NCI-H1105 treated with DMSO at 0.1 percent for 48 hours (cell line): Measurements from ENCODE around the gene C10orf67.
"Not testable (repeated sequence)": the region's sequence is repeated elsewhere in the genome, so short reads cannot be mapped to it uniquely, and the experiment has no call there.

Experiments used
- DNase-seq: peaks from one replicate; lab custom pipeline; 2025; lab: John Stamatoyannopoulos, UW

The C10orf67 gene

DNA sequence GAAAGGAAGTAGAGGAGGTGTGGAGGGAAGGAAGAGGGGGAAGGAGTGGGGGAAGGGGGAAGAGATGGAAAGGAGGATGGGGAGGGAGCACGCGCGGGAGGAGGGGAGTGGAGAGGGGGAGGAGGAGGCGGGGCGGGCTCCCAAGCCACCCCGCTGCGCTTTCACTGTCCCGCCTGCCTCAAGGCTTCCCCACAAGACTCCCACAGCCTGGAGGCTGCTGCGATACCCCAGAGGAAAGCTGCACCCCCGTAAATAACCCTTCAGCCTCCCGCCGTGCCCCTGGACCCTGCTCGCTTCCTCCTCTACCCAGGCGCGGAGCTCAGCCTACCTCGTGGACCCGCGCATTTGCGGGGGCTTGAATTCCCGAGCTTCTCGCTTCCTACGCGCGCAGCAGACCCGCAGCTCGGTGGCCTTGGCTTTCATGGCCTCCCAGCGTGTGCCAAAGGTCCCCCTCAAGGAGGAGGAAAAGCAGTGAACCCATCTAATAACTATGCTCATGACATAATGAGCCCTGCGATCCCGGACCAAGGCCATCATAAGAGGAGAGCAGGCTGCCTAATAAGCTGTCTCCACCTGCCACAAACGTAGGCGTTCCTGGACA lies at the start of gene C10orf67:
Gene C10orf67, minus strand, starts transcription at position 557 of the 601 bp plus-strand sequence. Its CDS starts 23 bp downstream, at position 534.
- DNase-seq: peak; percentile 26

DNA sequence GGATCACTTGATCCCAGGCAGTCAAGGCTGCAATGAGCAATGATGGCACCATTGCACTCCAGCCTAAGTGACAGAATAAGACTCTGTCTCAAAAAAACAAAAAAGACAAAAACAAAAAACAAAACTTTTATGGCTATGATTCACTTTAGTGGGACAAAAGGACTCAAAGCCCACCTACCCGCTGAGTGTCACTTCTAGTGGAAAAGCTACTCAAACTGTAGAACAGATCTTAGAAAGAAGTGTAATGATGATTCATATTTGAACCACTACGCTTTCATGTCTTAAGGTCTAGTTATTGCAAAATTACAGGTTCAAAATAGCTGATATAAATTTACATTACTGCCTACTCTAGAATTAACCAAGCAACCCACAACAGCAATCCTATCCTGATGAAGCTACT lies 47.2 kb upstream of the C10orf67 start:
- DNase-seq: no peak

DNA sequence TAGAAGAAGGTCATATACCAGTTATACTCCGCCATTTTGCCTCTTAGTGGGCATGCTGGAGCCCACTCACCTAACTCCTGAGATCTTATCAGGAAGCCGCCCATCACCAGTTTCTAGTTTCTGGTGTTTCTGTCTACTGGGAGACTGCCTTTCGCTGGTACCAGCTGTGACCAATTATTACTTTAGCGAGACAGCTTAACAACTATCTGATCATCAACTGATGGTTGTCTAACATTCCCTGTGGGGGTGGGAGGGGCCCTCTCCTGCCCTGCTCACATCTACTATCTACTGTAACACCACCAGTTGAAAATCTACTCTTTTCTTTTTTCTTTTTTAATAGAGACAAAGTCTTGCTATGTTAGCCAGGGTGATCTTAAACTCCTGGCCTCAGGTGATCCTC lies 46.2 kb upstream of the C10orf67 start:
- DNase-seq: no peak

DNA sequence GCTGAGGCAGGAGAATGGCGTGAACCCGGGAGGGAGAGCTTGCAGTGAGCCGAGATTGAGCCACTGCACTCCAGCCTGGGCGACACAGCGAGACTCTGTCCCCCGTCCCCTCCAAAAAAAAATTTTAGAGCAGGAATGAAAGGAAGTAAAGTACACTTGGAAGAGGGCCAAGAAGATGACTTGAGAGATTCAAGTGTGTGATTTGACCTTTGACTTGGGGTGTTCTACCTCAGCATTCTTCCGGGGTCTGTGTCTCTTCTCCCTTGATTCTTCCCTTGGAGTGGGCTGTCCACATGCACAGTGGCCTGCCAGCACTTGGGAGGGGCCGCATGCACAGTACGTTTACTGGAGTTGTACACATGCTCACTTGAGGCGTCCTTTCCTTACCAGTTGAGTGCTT lies 45.8 kb upstream of the C10orf67 start:
- not testable (repeated sequence) for DNase-seq

DNA sequence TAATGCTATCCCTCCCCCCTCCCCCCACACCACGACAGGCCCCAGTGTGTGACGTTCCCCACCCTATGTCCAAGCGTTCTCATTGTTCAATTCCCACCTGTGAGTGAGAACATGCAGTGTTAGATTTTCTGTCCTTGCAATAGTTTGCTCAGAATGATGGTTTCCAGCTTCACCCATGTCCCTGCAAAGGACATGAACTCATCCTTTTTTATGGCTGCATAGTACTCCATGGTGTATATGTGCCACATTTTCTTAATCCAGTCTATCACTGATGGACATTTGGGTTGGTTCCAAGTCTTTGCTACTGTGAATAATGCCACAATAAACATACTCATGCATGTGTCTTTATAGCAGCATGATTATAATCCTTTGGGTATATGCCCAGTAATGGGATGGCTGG lies 42.9 kb upstream of the C10orf67 start:
- not testable (repeated sequence) for DNase-seq

DNA sequence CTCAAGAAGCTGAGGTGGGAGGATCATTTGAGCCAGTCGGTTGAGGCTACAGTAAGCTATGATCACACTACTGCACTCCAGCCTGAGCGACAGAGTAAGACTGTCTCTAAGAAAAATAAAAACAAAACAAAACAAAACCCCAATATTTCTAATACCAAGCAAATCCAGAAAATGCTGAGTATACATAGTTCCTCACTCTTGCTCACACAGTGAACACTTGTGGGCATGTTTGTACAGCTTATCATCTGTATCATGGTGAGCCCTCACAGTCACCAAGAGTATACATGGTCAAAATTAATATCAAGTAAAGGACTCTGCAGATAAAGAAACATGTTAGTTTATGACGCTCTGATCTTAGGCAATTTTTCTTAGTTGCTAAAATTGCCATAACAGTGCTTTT lies 41.5 kb upstream of the C10orf67 start:
- no peak for DNase-seq

DNA sequence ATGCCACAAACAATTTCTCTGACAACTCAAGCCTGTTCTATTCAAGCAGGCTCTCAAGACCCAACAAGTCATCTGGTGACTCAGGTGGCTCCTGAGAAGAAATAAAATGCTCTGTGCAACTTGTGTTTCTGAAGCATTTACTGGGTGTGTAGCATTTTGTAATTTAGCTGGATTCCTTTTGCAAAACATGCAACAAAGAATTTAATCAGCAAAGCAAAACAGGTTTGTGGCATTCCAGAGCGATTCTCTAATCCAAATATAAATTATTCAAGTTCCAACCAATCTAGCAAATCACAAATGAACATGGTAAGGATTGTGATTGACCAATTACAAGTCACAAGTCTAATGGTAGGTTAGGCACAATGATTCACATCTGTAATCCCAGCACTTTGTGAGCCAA lies 39.8 kb upstream of the C10orf67 start:
- DNase-seq: no peak

DNA sequence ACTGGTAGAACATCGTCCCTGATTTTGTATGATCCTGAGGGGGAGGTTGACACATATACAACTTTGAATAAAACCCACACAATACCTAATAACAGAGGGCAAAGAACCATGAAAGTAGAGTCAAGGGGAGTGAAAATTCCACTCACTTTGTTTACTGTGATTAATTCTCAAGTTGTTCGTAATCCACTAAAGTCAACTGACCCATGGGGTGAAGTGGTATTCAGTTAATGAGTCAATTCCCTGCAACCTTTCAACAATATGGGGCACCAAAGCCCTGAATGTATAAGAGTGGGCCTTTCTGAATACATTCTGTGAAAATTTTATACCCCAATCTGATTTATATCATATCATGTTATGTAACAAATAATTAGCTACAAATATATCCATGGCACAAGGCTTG lies 39.0 kb upstream of the C10orf67 start:
- DNase-seq: no peak

DNA sequence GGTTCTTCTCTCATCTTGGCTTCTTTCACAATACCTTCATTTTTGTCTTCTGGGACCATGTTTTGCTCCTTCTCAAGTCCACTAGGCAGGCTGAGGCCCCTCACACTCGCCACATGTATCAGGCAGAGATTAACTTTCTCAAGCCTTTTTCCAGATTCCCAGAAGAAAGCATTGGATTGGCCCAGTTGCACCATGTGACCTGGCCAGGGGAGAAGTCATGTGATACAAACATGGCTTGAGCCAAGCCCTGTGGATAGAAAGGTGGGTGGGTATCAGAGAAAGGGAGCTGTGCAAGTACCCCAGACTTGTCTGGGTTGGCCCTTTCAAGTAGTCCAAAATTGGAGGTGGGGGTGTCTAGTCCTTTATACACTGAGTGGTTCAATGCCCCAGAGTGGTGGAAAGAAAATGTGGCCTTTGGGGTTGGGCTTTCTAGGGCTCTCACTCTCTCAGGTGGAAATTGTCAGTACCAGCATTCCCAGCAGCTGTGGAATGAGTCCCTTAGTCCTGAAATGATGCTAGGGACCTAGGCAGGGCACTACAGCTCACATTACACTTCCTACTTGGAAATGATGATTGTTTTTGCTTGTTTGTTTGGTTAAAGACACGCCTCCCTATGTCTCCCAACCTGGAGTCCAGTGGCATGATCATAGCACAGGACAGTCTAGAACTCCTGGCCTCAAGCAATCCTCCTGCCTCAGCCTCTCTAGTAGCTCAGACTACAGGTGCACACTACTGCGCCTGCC lies 36.9 kb upstream of the C10orf67 start:
- DNase-seq: no peak

DNA sequence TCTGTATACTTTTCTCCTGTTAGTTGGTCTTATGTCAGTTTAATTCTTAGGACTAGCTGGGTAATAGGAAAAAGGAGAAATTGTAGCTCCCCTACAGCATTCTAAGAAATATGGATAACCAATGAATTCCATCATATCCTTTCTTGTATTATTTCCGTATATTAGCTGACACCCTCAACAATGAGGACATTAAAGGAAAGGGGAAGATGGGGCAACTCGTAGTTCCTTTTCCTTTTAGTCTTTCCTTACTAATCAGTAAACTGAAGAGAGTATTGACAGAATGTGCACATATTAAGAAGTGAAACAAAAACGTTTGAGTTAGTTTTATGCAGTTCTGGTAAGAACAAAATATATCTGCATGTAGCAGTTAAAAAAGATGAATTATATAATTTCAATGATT lies 35.1 kb upstream of the C10orf67 start:
- DNase-seq: no peak

DNA sequence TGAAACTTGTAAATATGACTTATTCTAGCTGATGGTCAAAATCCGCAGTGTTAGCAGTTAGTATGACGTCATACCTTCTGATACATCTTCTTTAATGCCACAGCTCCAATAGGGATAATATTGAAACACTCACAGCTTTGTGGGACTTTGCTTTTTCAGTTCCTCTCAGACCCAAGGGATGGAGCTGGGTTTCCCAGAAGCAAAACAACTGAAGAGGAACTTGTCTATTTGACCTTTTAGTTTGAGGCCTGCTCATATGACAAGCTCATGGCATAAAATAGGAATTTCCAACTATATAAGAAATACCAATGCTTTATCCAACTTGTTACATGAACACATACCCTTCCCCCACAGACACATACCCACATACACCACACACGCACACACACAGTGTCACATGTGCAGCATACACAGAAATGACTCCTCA lies 31.6 kb upstream of the C10orf67 start:
- DNase-seq: no peak

DNA sequence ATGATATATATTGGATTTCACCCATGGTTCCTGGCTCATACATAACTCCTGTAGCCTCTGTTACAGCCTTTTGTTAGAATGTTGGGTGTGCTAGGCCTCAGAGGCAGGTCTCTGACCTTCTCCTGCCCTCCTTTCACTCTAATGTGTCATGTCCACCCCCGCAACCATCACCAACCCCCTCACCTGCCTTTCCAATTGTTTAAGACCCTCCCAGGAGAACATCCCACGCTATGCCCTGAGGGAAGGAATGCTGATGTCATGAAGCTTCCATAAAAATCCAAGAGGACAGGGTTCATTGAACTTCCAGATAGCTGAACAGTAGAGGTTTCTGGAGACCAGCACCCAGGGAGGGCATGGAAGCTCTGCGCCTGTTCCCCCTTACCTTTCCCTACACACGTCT lies 30.8 kb upstream of the C10orf67 start:
- no peak for DNase-seq

DNA sequence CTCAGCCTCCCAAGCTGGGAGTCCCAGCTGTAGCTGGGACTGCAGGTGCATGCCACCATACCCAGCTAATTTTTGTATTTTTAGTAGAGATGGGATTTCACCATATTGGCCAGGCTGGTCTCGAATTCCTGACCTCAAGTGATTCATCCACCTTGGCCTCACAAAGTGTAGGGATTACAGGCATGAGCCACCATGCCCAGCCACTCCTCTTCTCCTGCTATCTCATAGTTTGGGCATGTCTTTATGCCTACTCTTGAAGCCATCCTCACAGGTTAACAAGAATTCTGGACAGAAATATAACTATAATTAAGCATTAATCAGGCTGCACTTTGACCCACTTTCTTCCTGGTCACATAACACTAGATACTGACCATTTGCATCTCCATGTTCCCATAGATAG lies 28.6 kb upstream of the C10orf67 start:
- DNase-seq: no peak

DNA sequence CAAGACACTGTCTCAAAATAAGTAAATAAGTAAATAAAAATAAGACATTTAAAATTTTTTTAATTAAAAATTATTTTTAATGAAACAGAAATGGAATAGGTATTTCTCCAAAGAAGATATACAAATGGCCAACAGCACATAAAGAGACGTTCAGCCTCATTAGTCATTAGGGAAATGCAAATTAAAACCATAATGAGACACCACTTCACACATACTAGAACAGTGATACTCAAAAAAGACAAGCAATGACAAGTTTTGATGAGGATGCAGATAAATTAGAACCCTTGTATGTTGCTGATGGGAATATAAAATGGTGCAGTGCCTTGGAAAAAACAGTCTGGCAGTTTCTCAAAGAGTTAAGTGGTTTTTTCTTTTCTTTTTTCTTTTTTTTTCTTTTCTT lies 26.5 kb upstream of the C10orf67 start:
- DNase-seq: no peak

DNA sequence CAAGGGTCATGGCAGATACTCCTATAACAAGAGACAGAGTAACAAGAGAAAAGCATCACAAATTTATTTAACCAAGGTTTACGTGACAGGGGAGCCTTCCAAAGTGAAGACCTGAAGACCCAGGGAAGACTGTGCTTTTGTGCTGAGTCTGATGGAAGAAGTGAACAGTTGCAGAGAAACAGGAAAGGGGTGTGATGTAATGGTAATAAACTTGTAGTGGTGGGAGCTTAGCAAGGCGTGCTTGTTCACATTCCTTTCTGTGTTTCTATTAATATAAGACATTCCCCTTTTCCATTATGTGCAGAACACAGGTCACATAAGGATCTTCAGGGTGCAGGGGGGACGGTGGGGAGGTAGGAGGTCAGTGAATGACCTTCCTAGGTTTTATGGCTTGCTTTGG lies 25.5 kb upstream of the C10orf67 start:
- DNase-seq: no peak

DNA sequence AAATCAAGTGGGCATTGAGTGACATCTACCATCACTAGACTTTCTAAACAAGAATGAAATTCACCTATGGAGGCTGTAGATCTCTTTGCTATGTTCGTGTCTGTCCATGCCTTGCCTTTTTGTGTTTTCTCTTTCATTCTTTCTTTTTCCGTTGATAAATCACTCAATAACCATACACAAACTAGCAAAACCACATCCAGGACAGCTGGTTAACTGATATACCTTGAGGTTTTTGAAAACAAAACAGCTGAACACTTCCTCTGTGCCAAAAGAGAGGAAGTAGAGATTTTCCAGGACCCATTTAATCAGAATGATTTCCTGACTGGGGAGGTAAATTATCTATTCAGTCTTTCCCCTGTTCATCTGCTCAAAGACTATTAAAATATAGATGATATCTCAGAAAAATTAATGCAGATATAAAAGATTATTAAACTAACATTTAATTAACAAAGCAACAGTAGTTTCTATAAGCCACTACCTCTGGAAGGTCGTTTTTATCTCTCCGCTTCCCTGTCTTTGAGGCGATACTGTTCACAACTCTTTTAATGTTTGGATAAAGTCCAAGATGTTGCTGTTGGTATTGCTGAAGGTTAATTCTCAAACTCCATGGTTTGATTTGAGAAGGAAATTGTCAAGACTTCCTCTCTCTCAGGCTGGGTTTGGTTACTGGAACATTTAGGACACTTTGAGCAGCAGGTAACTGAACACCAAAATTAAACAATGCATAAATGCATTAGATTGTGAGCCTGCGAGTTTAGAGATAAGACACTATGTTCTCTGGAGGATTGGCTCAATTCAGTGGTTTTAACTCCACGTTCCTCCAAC lies 24.4 kb upstream of the C10orf67 start:
- no peak for DNase-seq

DNA sequence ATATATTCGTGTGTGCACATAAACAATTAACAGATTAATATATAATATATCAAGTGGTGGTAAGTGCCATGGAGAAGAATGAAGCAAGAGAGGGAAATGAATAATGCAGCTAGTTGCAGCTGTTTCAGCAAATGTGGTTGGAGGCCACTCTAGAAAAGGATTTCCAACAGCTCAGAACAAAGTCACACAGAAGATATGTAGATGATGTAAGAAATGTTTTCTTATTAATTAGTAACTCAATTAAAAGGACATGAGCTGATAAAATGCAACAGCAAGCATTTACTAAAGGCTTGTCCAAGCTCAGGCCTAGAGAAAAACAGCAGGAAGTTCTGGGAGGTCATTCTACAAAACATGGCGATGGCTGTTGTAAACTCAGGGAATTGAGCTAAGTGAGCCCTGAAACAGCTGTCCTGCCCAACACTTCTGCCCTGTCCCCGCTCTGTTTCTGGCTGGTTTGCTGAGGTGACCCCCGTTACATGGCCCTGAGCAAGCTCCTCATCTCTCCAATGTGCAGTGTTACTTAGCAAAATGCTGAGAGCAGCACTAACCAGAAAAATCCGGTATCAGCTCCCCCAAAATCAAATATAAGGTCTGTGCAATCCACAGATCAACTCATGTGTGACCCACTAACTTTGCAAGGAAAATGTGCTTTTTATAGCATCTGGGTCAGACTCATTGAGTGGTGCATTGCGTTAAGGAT lies 23.4 kb upstream of the C10orf67 start:
- no peak for DNase-seq

DNA sequence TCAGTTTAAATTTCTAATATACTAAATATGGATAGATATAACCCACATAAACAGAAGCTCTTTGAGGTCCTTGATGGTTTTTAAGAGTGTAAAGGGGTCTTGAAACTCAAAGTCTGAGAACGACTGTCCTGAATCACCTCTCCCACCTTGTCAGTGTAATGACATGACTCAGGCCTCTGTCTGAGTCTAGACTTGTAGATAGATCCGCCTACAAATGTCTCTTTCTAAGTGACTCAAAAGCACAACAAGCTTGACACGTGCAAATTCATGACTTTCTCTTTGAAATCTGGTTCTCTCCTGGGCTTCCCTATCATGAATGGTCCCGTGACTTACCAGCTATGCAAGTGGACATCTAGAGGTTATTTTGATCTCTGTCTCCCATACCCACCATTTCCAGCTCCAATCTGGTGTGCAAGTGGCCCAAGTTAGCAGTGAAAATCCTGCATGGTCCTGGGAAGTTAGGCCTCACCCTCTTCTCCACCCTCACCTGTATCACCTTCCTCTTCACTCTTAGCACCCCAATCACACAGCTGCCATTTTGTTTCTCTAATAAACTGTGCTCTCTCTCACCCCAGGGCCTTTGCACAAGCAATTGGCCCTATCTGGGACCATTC lies 20.9 kb upstream of the C10orf67 start:
- not testable (repeated sequence) for DNase-seq

DNA sequence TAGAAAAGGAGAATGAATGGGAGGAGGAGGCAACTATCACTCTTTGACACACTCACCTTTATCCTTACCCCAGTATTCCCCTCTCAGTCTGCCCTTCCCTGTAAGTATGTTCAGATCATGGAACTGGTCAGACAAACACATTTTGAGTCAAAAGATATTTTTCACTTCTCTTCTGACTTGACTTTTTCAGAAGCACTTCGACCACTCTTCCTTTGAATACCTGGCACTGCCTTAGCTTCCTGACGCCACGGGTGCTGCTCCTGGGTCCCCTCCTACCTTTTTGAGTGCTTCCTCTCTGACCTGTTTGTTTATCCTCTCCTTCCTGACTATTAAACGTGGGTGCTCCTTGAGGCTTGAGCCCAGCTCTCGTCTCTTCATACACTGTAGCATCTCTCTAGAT lies 19.8 kb upstream of the C10orf67 start:
- DNase-seq: no peak

DNA sequence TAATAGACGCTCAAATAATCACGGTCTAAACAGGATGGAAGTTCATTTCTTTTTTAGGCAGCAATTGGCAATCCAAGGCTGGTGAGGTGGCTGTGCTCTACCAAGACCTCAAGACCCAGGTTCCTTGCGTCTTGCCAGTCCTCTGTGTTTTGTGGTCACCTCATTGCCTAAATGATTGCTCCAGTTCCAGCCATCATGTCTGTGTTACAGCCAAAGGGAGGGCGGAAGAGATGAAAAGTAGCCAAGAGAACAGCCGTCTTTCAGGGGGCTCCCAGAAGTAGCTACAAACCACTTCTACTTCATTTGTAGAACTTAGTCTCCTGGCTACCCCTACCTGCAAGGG lies 19.2 kb upstream of the C10orf67 start:
- no peak for DNase-seq

DNA sequence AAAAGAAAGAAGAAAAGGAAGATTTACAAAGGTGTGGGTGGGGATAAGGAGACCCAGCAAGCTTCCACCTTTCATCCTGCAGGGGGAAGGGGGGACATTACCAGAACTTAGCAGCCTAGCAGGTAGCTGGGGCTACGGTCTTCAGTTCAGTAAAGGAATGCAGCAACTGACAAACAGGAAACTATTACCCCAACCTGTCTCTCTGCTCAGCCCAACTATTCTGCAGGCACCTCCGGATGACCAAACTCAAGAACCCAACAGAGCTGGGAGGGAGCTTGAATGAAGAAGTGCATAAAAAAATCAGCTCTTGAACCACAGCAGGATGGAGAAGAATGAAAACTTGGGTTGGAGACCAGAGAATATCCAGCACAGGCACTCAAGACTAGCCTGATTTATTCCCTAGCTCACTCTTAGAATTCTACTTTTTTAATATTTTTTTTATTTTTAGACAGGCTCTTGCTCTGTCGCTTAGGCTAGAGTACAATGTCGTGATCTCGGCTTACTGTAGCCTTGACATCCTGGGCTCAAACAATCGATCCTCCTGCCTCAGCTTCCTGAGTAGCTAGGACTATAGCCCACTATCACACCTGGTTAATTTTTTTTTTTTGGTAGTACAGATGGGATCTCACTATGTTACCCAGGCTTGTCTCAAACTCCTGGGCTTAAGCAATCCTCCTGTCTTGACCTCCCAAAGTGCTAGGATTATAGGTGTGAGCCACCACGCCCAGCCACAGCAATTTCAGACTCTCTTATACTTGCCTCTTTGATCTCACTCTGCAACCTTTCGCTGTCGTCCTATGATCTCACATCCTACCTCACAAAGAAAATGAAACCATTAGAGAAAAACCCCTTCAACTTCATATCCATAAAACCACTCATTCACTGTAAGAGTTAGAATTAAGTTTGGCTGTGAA lies 18.5 kb upstream of the C10orf67 start:
- DNase-seq: no peak
